ENCODE results near the gene GPBP1L1. TPM values are rescaled to one million over a fixed set of nuclear protein-coding genes. Genes with fewer than 3 reads are reported as not detected.
A peak's percentile ranks its signal among the peaks of the same experiment; 100 is the strongest.
"Not testable (repeated sequence)": the region's sequence is repeated elsewhere in the genome, so short reads cannot be mapped to it uniquely, and the experiment has no call there.

GPBP1L1 gene
- total and polyA plus RNA-seq, 7 donors, result 77.5 to 142 (median 109) TPM

DNA sequence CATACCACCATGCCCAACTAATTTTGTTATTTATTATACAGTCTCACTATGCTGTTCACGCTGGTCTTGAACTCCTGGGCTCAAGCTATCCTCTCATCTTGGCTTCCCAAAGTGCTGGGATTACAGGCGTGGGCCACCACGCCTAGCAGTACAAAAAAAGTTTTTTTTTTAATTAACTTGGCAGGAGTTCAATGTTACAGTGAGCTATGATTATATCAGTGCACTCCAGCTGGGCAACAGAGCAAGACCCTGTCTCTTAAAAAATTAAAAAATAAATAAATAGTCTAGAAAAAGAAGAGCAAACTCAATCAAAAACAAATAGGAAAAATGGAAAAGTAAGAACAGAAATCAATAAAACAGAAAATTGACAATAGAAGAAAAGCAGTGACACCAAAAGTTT is 27.4 kb upstream of the GPBP1L1 start:
- TF ChIP-seq POLR2A (IDR thresholded peaks at IDR 0.05) (no peak), POLR2AphosphoS5 (IDR thresholded peaks at IDR 0.05) (no peak), CTCF (IDR thresholded peaks at IDR 0.05) (no peak), EP300 (IDR thresholded peaks at IDR 0.05) (no peak)
- H3K4me1 ChIP-seq, result no peaks in the 10 kb centered on the region
- 54 to 83% methylated on average over 3 of the region's 3 CpGs for WGBS, 2 donors
- H3K9me3 ChIP-seq, result no peaks in the 10 kb centered on the region
- H3K36me3 ChIP-seq, result peaks cover 0 to 49% (median 5%) of the 10 kb centered on the region in 4 donors
- intact Hi-C loops (cut with DNase I), result no loop called here
- H3K27ac ChIP-seq, result no peak overlapping the region
- DNase-seq, result no peak
- no peak overlapping the region for H3K4me3 ChIP-seq
- no peaks in the 10 kb centered on the region for H3K27me3 ChIP-seq

- DNase-seq, result no peak
- H3K27ac ChIP-seq, result no peak overlapping the region
- H3K4me3 ChIP-seq, result no peak overlapping the region
- H3K9me3 ChIP-seq, result no peaks in the 10 kb centered on the region
- 84 to 93% methylated on average over 1 of the region's 1 CpG for whole genome bisulfite sequencing, 2 donors
- H3K4me1 ChIP-seq, result no peaks in the 10 kb centered on the region
- TF ChIP-seq POLR2AphosphoS5 (IDR thresholded peaks at IDR 0.05), result no peak
- no peak for TF ChIP-seq CTCF (IDR thresholded peaks at IDR 0.05)
- TF ChIP-seq POLR2A (IDR thresholded peaks at IDR 0.05), result no peak
- no peak for TF ChIP-seq EP300 (IDR thresholded peaks at IDR 0.05)
- no peaks in the 10 kb centered on the region for H3K27me3 ChIP-seq
- peaks cover 0 to 34% (median 0%) of the 10 kb centered on the region in 4 donors for H3K36me3 ChIP-seq
- intact Hi-C loops (cut with DNase I), result no loop called here
These were observed 18.3 kb upstream of the GPBP1L1 start for GRCh38 chr1:45704637-45705036.

GRCh38 chr1:45694823-45695222 is 8.5 kb upstream of the GPBP1L1 start:
- peaks cover 0 to 3% (median 0%) of the 10 kb centered on the region in 4 donors for H3K4me1 ChIP-seq
- H3K4me3 ChIP-seq, result no peak overlapping the region
- TF ChIP-seq CTCF (IDR thresholded peaks at IDR 0.05) (no peak), EP300 (IDR thresholded peaks at IDR 0.05) (no peak), POLR2A (IDR thresholded peaks at IDR 0.05) (no peak), POLR2AphosphoS5 (IDR thresholded peaks at IDR 0.05) (no peak)
- peaks cover 4 to 78% (median 9%) of the 10 kb centered on the region in 4 donors for H3K36me3 ChIP-seq
- DNase-seq, result no peak
- 92 to 93% methylated on average over 7 of the region's 7 CpGs for WGBS, 2 donors
- no peaks in the 10 kb centered on the region for H3K9me3 ChIP-seq
- H3K27ac ChIP-seq, result no peak overlapping the region
- no peaks in the 10 kb centered on the region for H3K27me3 ChIP-seq
- intact Hi-C loops (cut with DNase I), result no loop called here

DNA sequence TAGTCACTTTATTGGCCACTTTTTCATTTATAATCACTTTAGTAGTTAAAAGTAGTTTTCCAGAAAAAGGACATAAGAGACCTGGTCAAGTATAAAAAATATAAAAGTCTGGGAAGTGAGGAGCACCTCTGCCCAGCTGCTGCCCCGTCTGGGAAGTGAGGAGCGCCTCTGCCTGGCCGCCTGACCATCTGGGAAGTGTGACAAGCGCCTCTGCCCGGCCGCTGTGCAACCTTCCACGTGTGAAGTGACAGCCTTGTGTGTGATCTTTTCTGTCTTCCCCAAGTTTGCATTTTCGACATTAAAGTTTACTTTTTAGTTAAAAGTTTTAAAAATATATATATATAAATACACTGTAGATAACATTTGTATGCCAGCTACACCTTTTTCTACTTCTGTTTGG is 7.5 kb upstream of the GPBP1L1 start:
- H3K27me3 ChIP-seq; intact Hi-C loops (cut with DNase I); H3K4me3 ChIP-seq; H3K9me3 ChIP-seq; DNase-seq; H3K27ac ChIP-seq: not testable (repeated sequence)
- Histone ChIP-seq H3K36me3 (peaks cover 4 to 69% (median 9%) of the 10 kb centered on the region in 4 donors), H3K4me1 (peaks cover 0 to 13% (median 8%) of the 10 kb centered on the region in 4 donors)
- 85 to 91% methylated on average over 8 of the region's 8 CpGs for WGBS, 2 donors

DNA sequence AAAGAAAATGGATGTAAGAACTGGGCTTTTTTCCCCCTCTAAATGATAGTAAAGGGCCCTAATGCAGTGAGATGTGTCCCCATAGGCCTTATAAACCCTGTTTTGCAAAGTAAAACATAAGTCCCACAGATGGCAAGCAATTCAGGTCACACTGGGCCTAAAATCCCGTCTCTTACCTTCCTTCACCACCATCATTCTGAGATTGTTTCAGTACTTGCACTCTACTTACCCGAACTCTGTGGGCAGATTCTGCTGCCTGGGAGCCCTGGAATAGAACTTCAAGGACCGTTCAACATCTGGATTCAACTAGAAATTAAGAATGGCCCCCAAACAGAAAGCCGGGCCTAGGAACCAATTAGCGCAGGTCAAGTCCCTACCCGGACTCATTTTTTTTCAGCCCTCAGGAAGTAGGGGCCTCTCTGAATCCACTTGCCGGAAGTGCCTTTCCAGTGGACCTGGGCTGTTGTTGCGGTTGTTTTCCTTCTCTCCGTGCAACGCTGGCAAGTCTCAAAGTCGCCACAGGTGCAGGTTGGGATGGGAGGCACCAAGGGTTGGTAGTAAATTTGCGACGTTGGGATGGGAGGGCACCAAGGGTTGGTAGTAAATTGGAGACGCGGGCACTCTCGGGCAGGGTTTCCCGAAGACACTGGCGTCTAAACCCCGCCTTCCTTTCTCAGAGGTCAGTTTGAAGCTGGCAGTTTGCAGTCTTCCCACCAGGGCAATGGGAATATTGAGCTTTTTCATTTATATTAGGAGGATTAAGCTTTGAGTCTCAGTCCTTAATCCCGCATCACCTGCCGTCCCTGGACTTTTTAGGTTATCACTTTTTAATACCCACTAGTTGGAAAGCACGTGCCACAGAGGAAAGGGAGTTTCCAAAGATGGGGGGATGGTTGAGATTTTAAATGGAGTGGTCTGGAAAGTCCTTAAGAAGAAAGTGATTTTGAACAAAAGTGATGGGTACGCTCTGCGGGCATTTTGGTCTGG is 1.7 kb upstream of the GPBP1L1 start, which contains the start of gene TMEM69:
Gene TMEM69, plus strand, starts transcription at position 428 of the 987 bp plus-strand sequence. CDS start 2,888 bp downstream, outside the sequence.
- Histone ChIP-seq H3K36me3 (peaks cover 0 to 23% (median under 1%) of the 10 kb centered on the region in 4 donors), H3K9me3 (no peaks in the 10 kb centered on the region), H3K27me3 (no peaks in the 10 kb centered on the region), H3K27ac (peak within 1 kb of the TSS; percentile 97 to 99 (median 98)), H3K4me1 (peaks cover 0 to 46% (median 34%) of the 10 kb centered on the region in 4 donors), H3K4me3 (peak within 1 kb of the TSS; percentile 63 to 96 (median 81))
- 1 to 2% methylated on average over 24 of the region's 24 CpGs for WGBS, 2 donors
- peak; percentile 88 for DNase-seq
- TF ChIP-seq POLR2A (IDR thresholded peaks at IDR 0.05) (no peak), CTCF (IDR thresholded peaks at IDR 0.05) (peak in 3 of 4 experiments; percentile 23 to 60 (median 29)), POLR2AphosphoS5 (IDR thresholded peaks at IDR 0.05) (peak; percentile 10 to 80 (median 64))
- intact Hi-C loops (cut with DNase I), result loop anchor here (2.0 to 10.0 kb wide), 5 partner anchors 64 to 676 kb away; partner anchors contain the start of genes CCDC163, HECTD3, IPP and MMACHC
